ENCODE data around the gene RAD51B.
"Not testable (repeated sequence)": the region's sequence is repeated elsewhere in the genome, so short reads cannot be mapped to it uniquely, and the experiment has no call there.

- TF ChIP-seq EZH2 (IDR thresholded peaks at IDR 0.05); POLR2AphosphoS5 (IDR thresholded peaks at IDR 0.05; ENCODE audit: borderline replicate concordance, low read depth, low read length); FOXP2 (optimal IDR thresholded peaks at IDR 0.05; ENCODE audit: control extremely low read depth, extremely low read length, insufficient read depth): not testable (repeated sequence)
These were observed 367.1 kb downstream of the RAD51B start for GRCh38 chr14:68186500-68187276.
